Stimulated activated memory B cell treated with anti-CD40 and anti-IgM and Interleukin-4, amounts not matched to agents 10 μg/mL and 1 μg/mL and 100 μg/mL, for 72 hours (primary cell): ENCODE data around the gene SOS1.

Experiments
- ATAC-seq: fragments of 150-1000 bp; cut with Tn5 transposase; 2 replicates; pipeline ENCODE4 v1.10.0; 2021
- H3K27ac Mint-ChIP-seq: one replicate; pipeline ENCODE4 v1.8.0; 2022; ENCODE audit warnings: mild to moderate bottlenecking, mixed read lengths
- H3K27me3 Mint-ChIP-seq: one replicate; pipeline ENCODE4 v1.8.0; 2022; ENCODE audit warnings: mixed read lengths
- H3K36me3 Mint-ChIP-seq: one replicate; pipeline ENCODE4 v1.8.0; 2022; ENCODE audit warnings: mixed read lengths
- H3K4me1 Mint-ChIP-seq: one replicate; pipeline ENCODE4 v1.8.0; 2022; ENCODE audit warnings: mixed read lengths
- H3K4me3 Mint-ChIP-seq: one replicate; pipeline ENCODE4 v1.8.0; 2022; ENCODE audit warnings: mild to moderate bottlenecking, moderate library complexity, mixed read lengths
- H3K9me3 Mint-ChIP-seq: one replicate; pipeline ENCODE4 v1.8.0; 2022; ENCODE audit warnings: mixed read lengths

SOS1 gene

DNA sequence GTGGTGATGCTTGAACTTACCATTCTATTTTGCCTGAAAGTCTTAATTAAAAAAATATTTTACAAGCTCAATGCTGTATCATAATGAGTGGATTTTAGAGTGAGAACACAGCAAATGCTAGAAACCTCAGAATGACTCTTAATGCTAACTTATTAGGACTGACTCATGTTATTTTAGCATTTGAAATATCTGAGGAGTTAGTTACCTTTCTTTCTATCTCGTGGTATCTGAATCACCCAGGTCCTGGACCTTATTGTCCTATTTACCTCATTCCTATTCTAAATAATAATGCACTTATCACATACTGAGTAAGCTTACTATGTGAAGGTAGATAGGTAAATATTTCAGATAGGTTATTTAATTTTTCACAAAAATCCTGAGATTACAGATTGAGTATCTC is 70.7 kb downstream of the SOS1 start:
- ATAC-seq: no peak
- Mint-ChIP-seq H3K36me3 (peaks cover 37% of the 10 kb centered on the region), H3K27ac (no peak overlapping the region), H3K9me3 (no peaks in the 10 kb centered on the region), H3K4me3 (no peak overlapping the region), H3K4me1 (no peaks in the 10 kb centered on the region), H3K27me3 (no peaks in the 10 kb centered on the region)

DNA sequence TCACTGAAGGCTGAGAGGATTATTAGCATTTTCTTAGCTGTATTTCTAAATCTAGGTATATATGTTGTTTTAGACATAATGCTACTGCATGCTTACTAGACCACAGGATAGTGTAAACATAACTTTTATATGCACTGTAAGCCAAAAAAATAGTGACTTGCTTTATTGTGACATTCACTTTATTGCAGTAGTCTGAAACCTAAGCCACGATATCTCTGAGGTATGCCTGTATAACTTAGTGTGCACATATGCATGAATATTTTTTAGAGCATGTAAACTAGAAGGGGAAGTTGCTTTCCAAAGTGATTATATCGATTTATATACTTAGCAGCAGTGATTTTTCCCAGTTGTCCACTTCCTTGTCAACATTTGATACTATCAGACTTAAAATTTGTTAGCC is 81.8 kb downstream of the SOS1 start:
- Mint-ChIP-seq H3K27me3 (no peaks in the 10 kb centered on the region), H3K4me1 (no peaks in the 10 kb centered on the region), H3K36me3 (peaks cover 26% of the 10 kb centered on the region), H3K9me3 (no peaks in the 10 kb centered on the region), H3K27ac (no peak overlapping the region), H3K4me3 (no peak overlapping the region)
- no peak for ATAC-seq

DNA sequence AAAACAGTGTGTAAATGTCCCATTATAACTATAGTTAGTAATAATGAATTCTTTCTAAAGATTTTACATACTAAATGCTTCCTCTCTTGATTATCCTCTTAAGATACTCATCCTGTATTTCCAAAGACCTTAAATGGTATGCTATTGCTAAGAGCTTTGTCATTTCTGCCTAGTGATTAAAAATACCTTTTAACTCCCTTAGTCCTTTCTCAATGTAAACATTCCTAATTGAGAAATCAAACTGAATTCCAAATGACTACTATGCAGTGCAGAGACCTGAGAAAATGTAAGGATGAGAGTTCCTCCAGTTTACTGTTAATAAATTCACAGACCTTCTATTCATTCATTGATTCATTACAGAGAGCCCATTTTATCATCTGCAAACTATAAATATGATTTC is 86.9 kb downstream of the SOS1 start:
- Mint-ChIP-seq H3K4me1 (no peaks in the 10 kb centered on the region), H3K27ac (no peak overlapping the region), H3K9me3 (no peaks in the 10 kb centered on the region), H3K36me3 (peaks cover 22% of the 10 kb centered on the region), H3K27me3 (no peaks in the 10 kb centered on the region), H3K4me3 (no peak overlapping the region)
- ATAC-seq: no peak

- Mint-ChIP-seq H3K9me3 (no peaks in the 10 kb centered on the region), H3K4me3 (no peak overlapping the region), H3K27ac (no peak overlapping the region), H3K36me3 (peaks cover 25% of the 10 kb centered on the region), H3K4me1 (no peaks in the 10 kb centered on the region), H3K27me3 (no peaks in the 10 kb centered on the region)
- ATAC-seq: no peak
Measured at GRCh38 chr2:39027421-39027820, 93.4 kb downstream of the SOS1 start.

GRCh38 chr2:39024833-39025232 is 96.0 kb downstream of the SOS1 start:
- Mint-ChIP-seq H3K36me3 (peaks cover 17% of the 10 kb centered on the region), H3K27me3 (no peaks in the 10 kb centered on the region), H3K4me1 (no peaks in the 10 kb centered on the region), H3K9me3 (no peaks in the 10 kb centered on the region), H3K4me3 (no peak overlapping the region), H3K27ac (no peak overlapping the region)
- no peak for ATAC-seq

GRCh38 chr2:39023649-39024048 is 97.2 kb downstream of the SOS1 start:
- no peak overlapping the region for H3K27ac Mint-ChIP-seq
- peaks cover 23% of the 10 kb centered on the region for H3K36me3 Mint-ChIP-seq
- H3K27me3 Mint-ChIP-seq: no peaks in the 10 kb centered on the region
- no peaks in the 10 kb centered on the region for H3K9me3 Mint-ChIP-seq
- H3K4me1 Mint-ChIP-seq: no peaks in the 10 kb centered on the region
- ATAC-seq: no peak
- H3K4me3 Mint-ChIP-seq: no peak overlapping the region

GRCh38 chr2:39022642-39023235 is 98.1 kb downstream of the SOS1 start:
- Mint-ChIP-seq H3K27me3 (no peaks in the 10 kb centered on the region), H3K4me1 (no peaks in the 10 kb centered on the region), H3K9me3 (no peaks in the 10 kb centered on the region), H3K36me3 (peaks cover 16% of the 10 kb centered on the region), H3K4me3 (no peak overlapping the region), H3K27ac (no peak overlapping the region)
- no peak for ATAC-seq

DNA sequence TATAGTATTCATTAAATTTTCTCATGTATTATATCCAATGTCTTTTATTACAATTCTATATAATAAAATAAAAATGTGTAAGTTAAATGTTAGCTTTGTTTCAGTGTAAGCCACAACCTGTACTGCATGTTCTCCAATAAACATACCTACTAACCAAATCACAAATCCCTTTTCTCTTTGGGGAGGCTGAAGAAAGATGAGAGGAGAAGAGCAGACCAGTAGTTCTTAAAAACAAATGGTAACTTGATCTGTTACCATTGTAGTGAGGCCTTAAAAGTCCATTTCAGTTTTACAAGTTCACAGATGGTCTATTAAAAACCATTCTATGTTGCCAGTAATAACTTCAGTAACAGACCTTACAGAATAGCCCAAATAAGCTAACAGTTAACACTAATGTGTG is 100.5 kb downstream of the SOS1 start:
- no peaks in the 10 kb centered on the region for H3K27me3 Mint-ChIP-seq
- no peaks in the 10 kb centered on the region for H3K9me3 Mint-ChIP-seq
- no peak overlapping the region for H3K27ac Mint-ChIP-seq
- H3K4me1 Mint-ChIP-seq: no peaks in the 10 kb centered on the region
- no peak for ATAC-seq
- H3K4me3 Mint-ChIP-seq: no peak overlapping the region
- peaks cover 16% of the 10 kb centered on the region for H3K36me3 Mint-ChIP-seq

DNA sequence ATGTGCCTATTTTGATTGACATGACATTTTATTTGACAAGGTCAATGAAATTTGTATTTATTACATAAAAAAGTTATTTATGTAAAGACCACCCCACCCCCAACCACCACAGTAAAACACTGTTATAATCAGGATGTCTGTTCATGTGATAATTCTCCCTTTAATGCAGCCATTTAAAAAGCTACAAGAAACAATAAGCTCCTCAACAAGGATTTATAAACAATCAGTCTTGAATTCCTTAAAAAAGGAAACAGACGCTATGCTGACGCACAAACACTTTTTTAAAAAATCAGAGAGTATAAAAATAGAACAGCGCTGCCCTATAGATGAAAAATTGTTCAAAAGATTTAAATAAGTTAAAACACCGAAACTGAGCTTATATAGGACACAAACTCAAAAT is 102.2 kb downstream of the SOS1 start:
- ATAC-seq: no peak
- H3K36me3 Mint-ChIP-seq: peaks cover 21% of the 10 kb centered on the region
- H3K4me3 Mint-ChIP-seq: no peak overlapping the region
- H3K27me3 Mint-ChIP-seq: no peaks in the 10 kb centered on the region
- H3K27ac Mint-ChIP-seq: no peak overlapping the region
- no peaks in the 10 kb centered on the region for H3K9me3 Mint-ChIP-seq
- H3K4me1 Mint-ChIP-seq: no peaks in the 10 kb centered on the region

- no peak for ATAC-seq
- no peak overlapping the region for H3K4me3 Mint-ChIP-seq
- peaks cover 22% of the 10 kb centered on the region for H3K36me3 Mint-ChIP-seq
- no peaks in the 10 kb centered on the region for H3K9me3 Mint-ChIP-seq
- H3K4me1 Mint-ChIP-seq: no peaks in the 10 kb centered on the region
- H3K27ac Mint-ChIP-seq: no peak overlapping the region
- no peaks in the 10 kb centered on the region for H3K27me3 Mint-ChIP-seq
Measured at GRCh38 chr2:39017334-39017733, 103.5 kb downstream of the SOS1 start.

GRCh38 chr2:39015424-39015823 is 105.4 kb downstream of the SOS1 start:
- Mint-ChIP-seq H3K4me1 (no peaks in the 10 kb centered on the region), H3K27ac (no peak overlapping the region), H3K4me3 (no peak overlapping the region), H3K36me3 (peaks cover 38% of the 10 kb centered on the region), H3K9me3 (no peaks in the 10 kb centered on the region), H3K27me3 (no peaks in the 10 kb centered on the region)
- no peak for ATAC-seq

GRCh38 chr2:39013871-39014270 is 107.0 kb downstream of the SOS1 start:
- H3K36me3 Mint-ChIP-seq: peaks cover 47% of the 10 kb centered on the region
- no peak overlapping the region for H3K27ac Mint-ChIP-seq
- peaks cover 2% of the 10 kb centered on the region for H3K9me3 Mint-ChIP-seq
- no peaks in the 10 kb centered on the region for H3K27me3 Mint-ChIP-seq
- H3K4me3 Mint-ChIP-seq: no peak overlapping the region
- ATAC-seq: no peak
- peaks cover 10% of the 10 kb centered on the region for H3K4me1 Mint-ChIP-seq

DNA sequence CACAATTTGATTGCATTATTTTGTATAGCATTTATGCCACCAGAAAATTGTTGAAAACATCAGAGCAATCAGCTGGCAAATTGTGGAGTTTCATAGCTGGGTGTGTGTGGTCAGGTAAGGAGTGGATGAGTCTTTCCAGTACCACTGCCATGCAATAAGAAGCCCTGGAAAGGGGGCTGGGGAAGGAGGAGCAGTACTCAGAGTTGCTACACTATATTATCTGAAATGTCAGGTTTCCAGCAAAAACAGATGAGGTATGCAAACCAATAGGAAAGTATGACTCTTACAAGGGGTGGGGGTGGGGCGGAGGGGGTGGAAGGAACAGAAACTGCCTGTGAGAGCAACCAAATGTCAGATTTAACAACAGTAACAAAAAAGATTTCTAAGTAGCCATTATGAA is 112.2 kb downstream of the SOS1 start:
- Mint-ChIP-seq H3K9me3 (peaks cover 3% of the 10 kb centered on the region), H3K36me3 (peaks cover 66% of the 10 kb centered on the region), H3K27me3 (no peaks in the 10 kb centered on the region), H3K27ac (peak overlapping the region; percentile 81), H3K4me3 (peak overlapping the region; percentile 58), H3K4me1 (peaks cover 23% of the 10 kb centered on the region)
- peak; percentile 68 for ATAC-seq

GRCh38 chr2:39007875-39008504 is 112.9 kb downstream of the SOS1 start:
- H3K27me3 Mint-ChIP-seq: no peaks in the 10 kb centered on the region
- ATAC-seq: peak; percentile 71
- H3K9me3 Mint-ChIP-seq: peaks cover 3% of the 10 kb centered on the region
- peaks cover 23% of the 10 kb centered on the region for H3K4me1 Mint-ChIP-seq
- H3K36me3 Mint-ChIP-seq: peaks cover 60% of the 10 kb centered on the region
- peak overlapping the region; percentile 81 for H3K27ac Mint-ChIP-seq
- no peak overlapping the region for H3K4me3 Mint-ChIP-seq

DNA sequence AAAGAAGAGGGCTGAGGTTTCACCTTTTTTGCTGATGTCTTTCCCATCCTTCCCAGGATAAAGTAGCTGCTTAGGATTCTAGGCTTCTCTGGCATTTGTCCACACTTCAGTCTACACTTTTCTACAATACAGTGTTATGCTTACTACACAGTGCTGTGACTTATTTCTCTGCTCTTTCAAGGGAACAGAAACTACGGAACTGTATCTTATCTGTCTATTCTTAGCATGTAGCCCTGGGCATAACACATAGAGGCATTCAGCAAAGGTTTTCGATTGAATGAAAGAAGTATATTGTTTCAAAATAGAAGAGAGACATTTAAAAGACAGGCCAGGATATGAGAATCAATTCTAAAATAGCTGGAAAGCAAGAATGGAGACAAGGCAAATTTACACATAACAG is 120.3 kb downstream of the SOS1 start:
- Mint-ChIP-seq H3K4me3 (no peak overlapping the region), H3K27me3 (no peaks in the 10 kb centered on the region), H3K9me3 (no peaks in the 10 kb centered on the region), H3K4me1 (no peaks in the 10 kb centered on the region), H3K36me3 (peaks cover 56% of the 10 kb centered on the region), H3K27ac (no peak overlapping the region)
- no peak for ATAC-seq

DNA sequence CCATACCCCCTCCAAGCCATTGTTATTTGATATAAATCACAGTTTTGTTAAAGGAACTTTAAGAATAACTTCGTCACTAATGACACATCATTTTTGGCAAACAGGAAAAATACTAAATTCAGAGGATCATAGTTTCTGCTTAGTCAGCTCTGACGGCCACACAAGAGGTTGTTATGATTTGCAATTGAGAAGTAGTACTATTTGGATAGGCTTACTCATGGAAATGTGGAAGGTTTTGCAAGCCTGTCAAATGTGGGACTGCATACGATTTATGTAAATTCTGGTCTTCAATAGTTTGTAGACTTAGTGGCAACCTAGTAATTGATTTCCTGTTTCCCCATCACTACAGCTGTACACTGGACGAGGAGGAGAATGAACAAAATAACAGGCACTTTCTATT is 123.1 kb downstream of the SOS1 start:
- Mint-ChIP-seq H3K4me3 (no peak overlapping the region), H3K27ac (no peak overlapping the region), H3K9me3 (no peaks in the 10 kb centered on the region), H3K27me3 (no peaks in the 10 kb centered on the region), H3K4me1 (no peaks in the 10 kb centered on the region), H3K36me3 (peaks cover 61% of the 10 kb centered on the region)
- ATAC-seq: no peak
